Measurements from ENCODE around the gene FHIT.

The FHIT gene

DNA sequence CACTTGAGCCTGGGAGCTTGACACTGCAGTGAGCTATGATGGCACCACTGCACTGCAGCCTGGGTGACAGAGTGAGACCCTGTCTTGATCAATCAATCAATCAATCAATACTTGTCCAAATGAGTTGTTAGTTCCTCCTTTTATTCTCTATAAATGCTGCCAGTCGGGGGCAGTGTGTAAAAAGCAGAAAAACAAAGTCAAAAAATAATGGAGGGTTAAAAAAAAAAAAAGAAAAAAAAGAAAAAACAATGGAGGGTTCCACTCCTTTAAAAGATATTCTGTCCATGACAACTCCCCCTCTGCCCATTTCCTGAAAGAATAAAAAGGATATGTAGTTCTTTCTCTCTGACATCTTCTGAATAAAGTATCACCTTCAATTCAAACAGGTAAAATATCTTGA lies 1068.6 kb downstream of the FHIT start:
- Histone ChIP-seq H3K36me3 (ENCODE audit: low read length) (no peaks in the 10 kb centered on the region), H3K79me2 (ENCODE audit: insufficient read depth, low read length) (no peaks in the 10 kb centered on the region), H4K20me1 (ENCODE audit: low read depth, low read length) (no peaks in the 10 kb centered on the region), H3F3A (ENCODE audit: insufficient read depth) (no peaks in the 10 kb centered on the region), H3K4me3 (ENCODE audit: insufficient read depth, low read length, poor library complexity, severe bottlenecking) (no peak overlapping the region), H3K9me2 (replicated peaks; ENCODE audit: insufficient read depth, low read length) (no peaks in the 10 kb centered on the region), H3K9me3 (ENCODE audit: insufficient read depth, low read length) (no peaks in the 10 kb centered on the region), H3K27ac (ENCODE audit: low read depth, low read length) (no peak overlapping the region), H2AFZ (ENCODE audit: low read depth, low read length, severe bottlenecking) (no peak overlapping the region), H3K9ac (ENCODE audit: low read length) (no peak overlapping the region), H3K27me3 (ENCODE audit: low read length) (no peaks in the 10 kb centered on the region), H3K4me2 (ENCODE audit: low read depth, low read length, poor library complexity, severe bottlenecking) (no peak overlapping the region)
- no peak for TF ChIP-seq EZH2phosphoT487 (conservative IDR thresholded peaks at IDR 0.05; ENCODE audit: low read length)

DNA sequence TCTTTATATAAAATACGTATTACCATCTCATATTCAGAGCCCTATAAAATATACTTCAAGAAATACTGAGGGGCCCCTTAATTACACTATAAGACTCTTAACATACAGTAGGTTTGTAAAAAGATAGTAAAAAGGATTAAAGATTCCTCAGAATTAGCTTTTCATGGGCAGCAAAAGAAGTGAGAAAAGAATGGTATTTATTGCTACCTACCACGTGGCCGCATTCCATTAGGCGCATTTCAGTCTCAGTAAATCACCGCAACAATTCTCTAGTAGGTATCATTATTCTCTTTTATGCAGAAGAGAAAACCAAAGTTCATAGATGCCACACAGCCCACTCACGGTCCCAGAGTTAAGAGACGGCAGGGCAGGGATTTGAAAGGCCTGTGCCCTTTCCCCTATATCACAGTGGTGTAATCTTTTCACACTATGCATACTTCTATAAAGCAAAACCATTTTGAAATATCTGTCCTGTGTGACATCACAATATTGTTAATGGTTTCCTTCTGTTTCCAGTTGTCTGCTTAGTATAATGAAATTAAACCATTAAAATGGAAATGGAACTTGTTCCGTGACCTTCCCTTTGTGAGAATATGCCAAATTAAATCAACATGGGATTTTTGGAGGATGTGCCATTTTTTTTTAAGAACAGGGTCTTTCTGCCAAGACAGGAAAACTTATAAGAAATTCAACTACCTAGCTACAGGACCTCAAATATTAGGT lies 1072.2 kb downstream of the FHIT start:
- TF ChIP-seq EZH2phosphoT487 (conservative IDR thresholded peaks at IDR 0.05; ENCODE audit: low read length): no peak
- TF ChIP-seq, protein P1, sequence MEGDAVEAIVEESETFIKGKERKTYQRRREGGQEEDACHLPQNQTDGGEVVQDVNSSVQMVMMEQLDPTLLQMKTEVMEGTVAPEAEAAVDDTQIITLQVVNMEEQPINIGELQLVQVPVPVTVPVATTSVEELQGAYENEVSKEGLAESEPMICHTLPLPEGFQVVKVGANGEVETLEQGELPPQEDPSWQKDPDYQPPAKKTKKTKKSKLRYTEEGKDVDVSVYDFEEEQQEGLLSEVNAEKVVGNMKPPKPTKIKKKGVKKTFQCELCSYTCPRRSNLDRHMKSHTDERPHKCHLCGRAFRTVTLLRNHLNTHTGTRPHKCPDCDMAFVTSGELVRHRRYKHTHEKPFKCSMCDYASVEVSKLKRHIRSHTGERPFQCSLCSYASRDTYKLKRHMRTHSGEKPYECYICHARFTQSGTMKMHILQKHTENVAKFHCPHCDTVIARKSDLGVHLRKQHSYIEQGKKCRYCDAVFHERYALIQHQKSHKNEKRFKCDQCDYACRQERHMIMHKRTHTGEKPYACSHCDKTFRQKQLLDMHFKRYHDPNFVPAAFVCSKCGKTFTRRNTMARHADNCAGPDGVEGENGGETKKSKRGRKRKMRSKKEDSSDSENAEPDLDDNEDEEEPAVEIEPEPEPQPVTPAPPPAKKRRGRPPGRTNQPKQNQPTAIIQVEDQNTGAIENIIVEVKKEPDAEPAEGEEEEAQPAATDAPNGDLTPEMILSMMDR (IDR thresholded peaks at IDR 0.05; ENCODE audit: insufficient read depth, low read length, poor library complexity, severe bottlenecking): no peak
- Histone ChIP-seq H3K9me3 (ENCODE audit: insufficient read depth, low read length) (no peaks in the 10 kb centered on the region), H3K79me2 (ENCODE audit: insufficient read depth, low read length) (no peaks in the 10 kb centered on the region), H3K27me3 (ENCODE audit: low read length) (no peaks in the 10 kb centered on the region), H4K20me1 (ENCODE audit: low read depth, low read length) (no peaks in the 10 kb centered on the region), H3K4me2 (ENCODE audit: low read depth, low read length, poor library complexity, severe bottlenecking) (no peak overlapping the region), H3K27ac (ENCODE audit: low read depth, low read length) (no peak overlapping the region), H3K4me3 (ENCODE audit: insufficient read depth, low read length, poor library complexity, severe bottlenecking) (no peak overlapping the region), H3K9ac (ENCODE audit: low read length) (no peak overlapping the region), H3F3A (ENCODE audit: insufficient read depth) (no peaks in the 10 kb centered on the region), H3K9me2 (replicated peaks; ENCODE audit: insufficient read depth, low read length) (no peaks in the 10 kb centered on the region), H2AFZ (ENCODE audit: low read depth, low read length, severe bottlenecking) (no peak overlapping the region), H3K36me3 (ENCODE audit: low read length) (no peaks in the 10 kb centered on the region)

DNA sequence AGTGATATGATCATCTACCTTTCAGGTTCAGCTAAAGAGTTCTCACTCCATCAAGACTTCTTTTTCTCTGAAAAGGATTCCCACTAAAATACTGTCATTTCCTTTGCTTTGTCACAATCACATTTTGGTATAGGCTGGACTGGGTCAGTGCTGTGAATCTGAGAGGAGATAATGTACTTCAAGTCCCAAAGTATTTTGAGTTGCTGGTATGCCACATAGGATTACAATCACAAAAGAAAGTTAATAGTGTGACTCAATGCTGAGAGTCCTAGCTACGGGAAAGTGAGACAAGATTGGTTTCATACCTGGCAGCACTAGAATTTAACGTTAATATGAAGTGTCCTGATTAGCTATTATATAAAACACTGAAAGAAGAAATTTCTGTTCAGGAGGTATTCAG lies 1073.5 kb downstream of the FHIT start:
- no peaks in the 10 kb centered on the region for H4K20me1 ChIP-seq (ENCODE audit: low read depth, low read length)
- H3K4me2 ChIP-seq (ENCODE audit: low read depth, low read length, poor library complexity, severe bottlenecking): no peak overlapping the region
- H2AFZ ChIP-seq (ENCODE audit: low read depth, low read length, severe bottlenecking): no peak overlapping the region
- H3F3A ChIP-seq (ENCODE audit: insufficient read depth): no peaks in the 10 kb centered on the region
- TF ChIP-seq, protein P1 (IDR thresholded peaks at IDR 0.05; ENCODE audit: insufficient read depth, low read length, poor library complexity, severe bottlenecking): no peak
- H3K9ac ChIP-seq (ENCODE audit: low read length): no peak overlapping the region
- H3K4me3 ChIP-seq (ENCODE audit: insufficient read depth, low read length, poor library complexity, severe bottlenecking): no peak overlapping the region
- no peaks in the 10 kb centered on the region for H3K9me3 ChIP-seq (ENCODE audit: insufficient read depth, low read length)
- no peak overlapping the region for H3K27ac ChIP-seq (ENCODE audit: low read depth, low read length)
- no peaks in the 10 kb centered on the region for H3K27me3 ChIP-seq (ENCODE audit: low read length)
- no peaks in the 10 kb centered on the region for H3K79me2 ChIP-seq (ENCODE audit: insufficient read depth, low read length)
- H3K9me2 ChIP-seq (replicated peaks; ENCODE audit: insufficient read depth, low read length): no peaks in the 10 kb centered on the region
- H3K36me3 ChIP-seq (ENCODE audit: low read length): no peaks in the 10 kb centered on the region

DNA sequence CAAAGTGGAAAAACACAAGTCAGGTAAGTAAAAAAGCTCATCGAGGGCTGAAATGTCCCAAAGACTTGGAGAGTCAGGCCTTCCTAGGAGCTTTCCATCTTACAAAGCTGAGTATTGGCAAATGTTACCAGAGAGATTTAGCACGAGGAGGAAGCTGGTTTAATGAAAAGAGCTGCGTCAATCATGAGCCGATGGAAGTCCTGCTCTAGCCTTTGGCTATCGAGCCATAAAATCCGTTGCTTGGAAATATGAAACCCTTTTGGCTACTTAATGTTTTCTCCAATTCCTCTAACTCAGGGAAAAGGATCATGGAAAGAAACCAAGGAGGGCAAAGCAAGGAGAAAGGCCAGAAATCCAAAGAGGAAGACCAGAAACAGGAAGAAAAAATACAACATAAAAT lies 1074.6 kb downstream of the FHIT start:
- no peak overlapping the region for H3K27ac ChIP-seq (ENCODE audit: low read depth, low read length)
- H3K9me3 ChIP-seq (ENCODE audit: insufficient read depth, low read length): no peaks in the 10 kb centered on the region
- no peak for TF ChIP-seq EZH2phosphoT487 (conservative IDR thresholded peaks at IDR 0.05; ENCODE audit: low read length)
- TF ChIP-seq, protein P1 (IDR thresholded peaks at IDR 0.05; ENCODE audit: insufficient read depth, low read length, poor library complexity, severe bottlenecking): no peak
- no peak overlapping the region for H3K4me2 ChIP-seq (ENCODE audit: low read depth, low read length, poor library complexity, severe bottlenecking)
- no peak overlapping the region for H3K9ac ChIP-seq (ENCODE audit: low read length)
- no peaks in the 10 kb centered on the region for H3K36me3 ChIP-seq (ENCODE audit: low read length)
- H3K27me3 ChIP-seq (ENCODE audit: low read length): no peaks in the 10 kb centered on the region
- H3F3A ChIP-seq (ENCODE audit: insufficient read depth): no peaks in the 10 kb centered on the region
- no peaks in the 10 kb centered on the region for H4K20me1 ChIP-seq (ENCODE audit: low read depth, low read length)
- H3K4me3 ChIP-seq (ENCODE audit: insufficient read depth, low read length, poor library complexity, severe bottlenecking): no peak overlapping the region
- no peaks in the 10 kb centered on the region for H3K79me2 ChIP-seq (ENCODE audit: insufficient read depth, low read length)
- H3K9me2 ChIP-seq (replicated peaks; ENCODE audit: insufficient read depth, low read length): no peaks in the 10 kb centered on the region
- H2AFZ ChIP-seq (ENCODE audit: low read depth, low read length, severe bottlenecking): no peak overlapping the region
